GM12878 (cell line): Measurements from ENCODE around the gene FSTL4. TPM values are rescaled to one million over a fixed set of nuclear protein-coding genes. Genes with fewer than 3 reads are reported as not detected.

Source experiments
- ATAC-seq: fragments of 200-7000 bp; cut with Tn5 transposase; 3 replicates; pipeline ENCODE4 v1.9.1; 2020; ENCODE audit warnings: mild to moderate bottlenecking, moderate library complexity
- BruUV-seq: library from RNA; stranded (reverse); fragments of 400-500 nt; replicated peaks from 2 replicates; lab custom pipeline; 2021; lab: Mats Ljungman, UMichigan
- CTCF ChIA-PET: fragments of 300-600 bp; sonication (Branson Sonifier 250); formaldehyde crosslinking; extraction: SDS; loops from one replicate; lab custom pipeline; 2021; ENCODE audit warnings: inconsistent platforms; lab: Yijun Ruan, JAX
- POLR2A ChIA-PET: fragments of 350-600 bp; formaldehyde crosslinking; extraction: SDS; loops from one replicate; lab custom pipeline; 2021; ENCODE audit warnings: inconsistent platforms; lab: Charles Lee
- RAD21 ChIA-PET: fragments of 300-600 bp; sonication (Branson Sonifier 250); formaldehyde crosslinking; loops from one replicate; lab custom pipeline; 2023; ENCODE audit warnings: antibody characterized with exemption; ENCODE audit not compliant: unreplicated experiment; lab: Charles Lee
- SMC1A ChIA-PET: fragments of 300-600 bp; sonication (Branson Sonifier 250); formaldehyde crosslinking; loops from one replicate; lab custom pipeline; 2023; ENCODE audit not compliant: unreplicated experiment, uncharacterized antibody; lab: Charles Lee
- DNase-seq: peaks from one replicate; pipeline ENCODE4 v3.0.0-alpha.2; 2011; ENCODE audit warnings: low read depth, low spot score
- FAIRE-seq: peaks from 3 replicates; lab custom pipeline; 2011; peaks lifted over from hg19 to GRCh38; lab: Jason Lieb, UNC
- H2AFZ ChIP-seq: 2 replicates; pipeline ENCODE4 v1.6.0; 2011; ENCODE audit warnings: low read depth, low read length, control low read depth; ENCODE audit not compliant: control insufficient read depth
- H3K27ac ChIP-seq: 2 replicates; pipeline ENCODE4 v1.5.1; 2011; ENCODE audit warnings: control low read depth; ENCODE audit not compliant: control insufficient read depth, insufficient read depth
- H3K27me3 ChIP-seq, 2 experiments: replicated peaks in 1 of 2; 2 replicates each; pipeline versions ENCODE4 v1.6.0 to v1.6.1; 2011; ENCODE audit warnings: low read length in 1 of 2; ENCODE audit not compliant: control insufficient read depth in 2 of 2, insufficient read depth in 2 of 2
- H3K36me3 ChIP-seq, 2 experiments: 2 replicates each; pipeline ENCODE4 v1.5.1; 2011; ENCODE audit warnings: low read length in 1 of 2; ENCODE audit not compliant: control insufficient read depth in 2 of 2, insufficient read depth in 2 of 2
- H3K4me1 ChIP-seq: 2 replicates; pipeline ENCODE4 v1.6.1; 2011; ENCODE audit warnings: mild to moderate bottlenecking, low read length, moderate library complexity, mixed read lengths; ENCODE audit not compliant: control insufficient read depth, insufficient read depth
- H3K4me2 ChIP-seq: 2 replicates; pipeline ENCODE4 v1.6.0; 2011; ENCODE audit warnings: control low read depth; ENCODE audit not compliant: control insufficient read depth, insufficient read depth
- H3K4me3 ChIP-seq: fragments of 200-600 bp; sonication (generic); 2 replicates; pipeline ENCODE4 v1.5.1; 2016
- H3K79me2 ChIP-seq: 2 replicates; pipeline ENCODE4 v1.6.0; 2011; ENCODE audit warnings: low read length; ENCODE audit not compliant: control insufficient read depth, insufficient read depth
- H3K9ac ChIP-seq: 2 replicates; pipeline ENCODE4 v1.8.0; 2011; ENCODE audit warnings: low read length, control low read depth, mixed read lengths; ENCODE audit not compliant: control insufficient read depth, insufficient read depth
- H3K9me3 ChIP-seq: replicated peaks from 3 replicates; pipeline ENCODE4 v1.5.1; 2011; ENCODE audit warnings: mild to moderate bottlenecking, low read length; ENCODE audit not compliant: control insufficient read depth, insufficient read depth
- H4K20me1 ChIP-seq: 2 replicates; pipeline ENCODE4 v1.6.0; 2011; ENCODE audit not compliant: control insufficient read depth, insufficient read depth
- ATF3 ChIP-seq: IDR thresholded peaks from 2 replicates; pipeline ENCODE4 v1.6.1; 2011; ENCODE audit warnings: low read depth, mild to moderate bottlenecking, low read length, moderate library complexity, borderline replicate concordance; ENCODE audit errors: extremely low read depth
- BCL11A ChIP-seq: IDR thresholded peaks from 2 replicates; pipeline ENCODE4 v1.6.1; 2011; ENCODE audit warnings: low read depth, low read length
- CREM ChIP-seq: IDR thresholded peaks from 2 replicates; pipeline ENCODE4 v1.6.1; 2014; ENCODE audit warnings: antibody characterized with exemption, low read depth
- FOS ChIP-seq: IDR thresholded peaks from 3 replicates; pipeline ENCODE4 v1.6.1; 2011; ENCODE audit warnings: borderline replicate concordance; ENCODE audit not compliant: insufficient read length; ENCODE audit errors: extremely low read depth
- FOXM1 ChIP-seq: IDR thresholded peaks from 2 replicates; pipeline ENCODE4 v1.6.1; 2012; ENCODE audit warnings: low read depth, mild to moderate bottlenecking, inconsistent platforms, low read length, moderate library complexity
- IKZF1 ChIP-seq: fragments of 450-650 bp; conservative IDR thresholded peaks from 2 replicates; pipeline ENCODE4 v1.6.1; 2017; ENCODE audit warnings: antibody characterized with exemption, mild to moderate bottlenecking
- IRF5 ChIP-seq: fragments of 450-650 bp; IDR thresholded peaks from 2 replicates; pipeline ENCODE4 v1.6.1; 2017; ENCODE audit warnings: borderline replicate concordance
- KAT2A ChIP-seq: conservative IDR thresholded peaks from 2 replicates; pipeline ENCODE4 v1.6.1; 2011; ENCODE audit warnings: low read depth, low read length; ENCODE audit not compliant: control insufficient read depth
- PKNOX1 ChIP-seq: fragments of 450-650 bp; IDR thresholded peaks from 2 replicates; pipeline ENCODE4 v1.6.1; 2016; ENCODE audit warnings: mild to moderate bottlenecking
- RB1 ChIP-seq: fragments of 450-650 bp; formaldehyde crosslinking; IDR thresholded peaks from 2 replicates; pipeline ENCODE4 v1.6.1; 2017; ENCODE audit warnings: mild to moderate bottlenecking, borderline replicate concordance
- SKIL ChIP-seq: fragments of 450-650 bp; IDR thresholded peaks from 2 replicates; pipeline ENCODE4 v1.6.1; 2017; ENCODE audit warnings: mild to moderate bottlenecking, low read depth, inconsistent platforms; ENCODE audit not compliant: poor library complexity, severe bottlenecking
- SMAD1 ChIP-seq: fragments of 450-650 bp; IDR thresholded peaks from 2 replicates; pipeline ENCODE4 v1.6.1; 2018; ENCODE audit warnings: mild to moderate bottlenecking, low read depth; ENCODE audit not compliant: partially characterized antibody
- TBL1XR1 ChIP-seq: IDR thresholded peaks from 2 replicates; pipeline ENCODE4 v1.6.1; 2012; ENCODE audit warnings: low read depth, low read length, improper control_type of control experiment
- TCF12 ChIP-seq: IDR thresholded peaks from 2 replicates; pipeline ENCODE4 v1.6.1; 2011; ENCODE audit warnings: low read depth, mild to moderate bottlenecking, low read length
- WGBS: methylation state at CpG from one replicate; pipeline ENCODE4 v1.1.6; 2016; ENCODE audit warnings: low lambda C conversion rate; ENCODE audit not compliant: insufficient replicate concordance, insufficient coverage; ENCODE audit errors: missing lambda C conversion rate; 5-methylcytosine and 5-hydroxymethylcytosine counted together
- in situ Hi-C: fragments of 300-500 bp; cut with MboI; formaldehyde crosslinking; loops from 9 replicates; pipeline ENCODE4 v1.14.3; 2018; ENCODE audit warnings: mixed read lengths
- intact Hi-C: fragments of 100-400 bp; cut with micrococcal nuclease; formaldehyde crosslinking; loops from one replicate; pipeline ENCODE4 v1.14.2; 2022; ENCODE audit not compliant: unreplicated experiment
- polyA plus RNA-seq, 11 experiments: library from polyadenylated mRNA; depleted of rRNA in 4 of 11; unstranded in 6 of 11; stranded (reverse) in 5 of 11; fragments of >200 nt; fragmentation: Nextera tagmentation in 4 of 11; fragmentation: Illumina TruSeq in 1 of 11; extraction: Ambion mirVana in 4 of 11; extraction: Trizol in 1 of 11; gene quantifications; 1 replicate in 1 of 11; 2 replicates in 10 of 11; pipeline versions ENCODE4 v1.2.1 to v1.2.3, GENCODE V29; 2011 to 2016; ENCODE audit warnings: inconsistent platforms in 2 of 11, missing spikeins in 2 of 11, low read depth in 1 of 11
- total RNA-seq, 4 experiments: library from RNA; depleted of rRNA in 3 of 4; stranded (reverse); fragments of >200 nt in 3 of 4; fragmentation: Illumina TruSeq in 1 of 4; extraction: Trizol in 1 of 4; gene quantifications; 2 replicates each; pipeline versions ENCODE4 v1.2.1 to v1.2.3, GENCODE V29; 2013 to 2021

Gene FSTL4
- total and polyA plus RNA-seq, 10 of the 15 experiments (the other 5 are each of a cell fraction or from before 2014, with no cell fraction given), result 0.01 to 0.79 (median 0.21) TPM; not detected in 6

GRCh38 chr5:133482028-133482427 lies 130.3 kb downstream of the FSTL4 start:
- WGBS, result 59% methylated on average over 3 of the region's 3 CpGs
- ChIA-PET POLR2A (no interaction called here), RAD21 (no interaction called here), CTCF (interaction anchor here (0.6 kb wide), 1 partner anchor 472 kb away, joined by 4 read pairs; no protein-coding TSS in a partner anchor), SMC1A (interaction anchor here (1.2 kb wide), 1 partner anchor 52 kb away, joined by 3 read pairs; no protein-coding TSS in a partner anchor)
- Histone ChIP-seq H3K27ac (no peak overlapping the region), H3K4me1 (no peaks in the 10 kb centered on the region), H3K79me2 (no peaks in the 10 kb centered on the region), H3K4me2 (no peak overlapping the region), H3K9ac (no peak overlapping the region), H3K9me3 (no peaks in the 10 kb centered on the region), H3K36me3 (no peaks in the 10 kb centered on the region), H2AFZ (no peak overlapping the region), H4K20me1 (no peaks in the 10 kb centered on the region), H3K27me3 (peaks cover 0 to 1% of the 10 kb centered on the region in 2 experiments; a peak in 3 of 4 replicates), H3K4me3 (no peak overlapping the region)
- TF ChIP-seq BCL11A (no peak), RB1 (no peak), FOS (no peak), TBL1XR1 (no peak), KAT2A (no peak), ATF3 (no peak), PKNOX1 (no peak), IRF5 (no peak), SMAD1 (no peak), FOXM1 (no peak), IKZF1 (no peak), SKIL (no peak), TCF12 (no peak), CREM (no peak)
- DNase-seq (no peak), ATAC-seq (no peak), FAIRE-seq (no peak)
- in situ Hi-C loops (no loop called here), intact Hi-C loops (loop anchor here (10.0 kb wide), 1 partner anchor 383 kb away; no protein-coding TSS in a partner anchor)
- BruUV-seq, result no TSS peak
